GM15510 (cell line): ENCODE data around the gene PRDM10.

Source experiments
- POLR2A ChIP-seq: IDR thresholded peaks from 3 replicates; pipeline ENCODE4 v1.6.1; 2011; ENCODE audit warnings: borderline replicate concordance; ENCODE audit not compliant: insufficient read length; ENCODE audit errors: extremely low read depth

The PRDM10 gene

DNA sequence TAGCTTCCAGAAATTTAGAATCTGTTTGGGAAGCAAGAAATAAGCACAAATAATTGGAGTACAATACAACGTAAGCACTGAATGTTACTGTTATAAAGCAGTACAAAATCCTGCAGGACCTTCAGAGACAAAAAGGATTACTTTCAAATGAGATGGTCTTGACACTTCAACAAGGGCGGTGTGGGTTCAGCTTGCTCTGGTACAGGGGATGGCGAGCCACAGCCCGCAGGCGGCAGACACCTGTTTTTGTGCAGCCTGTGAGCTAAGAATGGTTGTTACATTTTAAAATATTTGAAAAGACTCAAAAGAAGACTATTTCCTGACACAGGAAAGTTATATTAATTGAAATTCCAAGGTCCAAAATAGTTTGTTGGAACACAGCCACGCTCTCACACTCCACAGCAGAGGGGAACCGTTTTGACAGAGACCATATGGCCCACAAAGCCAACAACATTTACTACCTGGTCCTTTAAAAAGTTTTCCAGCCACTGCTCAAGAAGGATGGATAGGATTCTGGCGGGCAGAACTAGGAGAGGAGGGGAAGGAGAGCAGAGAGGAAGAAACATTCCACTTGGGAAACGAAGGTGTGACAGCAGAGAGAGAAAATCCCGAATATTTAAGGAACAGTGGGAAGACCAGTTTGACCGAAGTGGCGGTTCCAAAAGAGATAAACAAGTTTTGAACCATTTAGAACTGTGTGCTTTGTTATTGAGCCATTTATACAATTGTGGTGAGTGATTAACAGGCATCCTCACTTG is 6.3 kb downstream of the PRDM10 start:
- no peak for TF ChIP-seq POLR2A

DNA sequence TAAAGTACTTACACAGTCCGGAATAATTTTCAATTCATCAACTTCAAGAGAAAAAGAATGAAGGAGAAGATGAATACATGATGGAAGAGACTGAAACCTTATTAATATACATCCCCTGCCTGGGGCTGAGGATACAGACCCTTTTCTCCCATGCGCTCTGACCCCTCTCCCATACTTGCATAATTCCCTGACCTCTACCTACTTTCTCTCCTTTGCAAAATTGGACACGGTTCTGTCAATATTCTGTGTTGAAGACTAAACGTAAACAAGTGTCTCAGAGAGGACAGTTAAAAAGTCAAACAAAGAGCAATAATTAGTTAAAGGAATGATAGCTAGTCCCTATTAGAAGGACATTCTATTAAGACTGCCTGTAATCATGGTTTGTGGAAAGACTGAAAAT is 7.5 kb downstream of the PRDM10 start:
- TF ChIP-seq POLR2A, result no peak

DNA sequence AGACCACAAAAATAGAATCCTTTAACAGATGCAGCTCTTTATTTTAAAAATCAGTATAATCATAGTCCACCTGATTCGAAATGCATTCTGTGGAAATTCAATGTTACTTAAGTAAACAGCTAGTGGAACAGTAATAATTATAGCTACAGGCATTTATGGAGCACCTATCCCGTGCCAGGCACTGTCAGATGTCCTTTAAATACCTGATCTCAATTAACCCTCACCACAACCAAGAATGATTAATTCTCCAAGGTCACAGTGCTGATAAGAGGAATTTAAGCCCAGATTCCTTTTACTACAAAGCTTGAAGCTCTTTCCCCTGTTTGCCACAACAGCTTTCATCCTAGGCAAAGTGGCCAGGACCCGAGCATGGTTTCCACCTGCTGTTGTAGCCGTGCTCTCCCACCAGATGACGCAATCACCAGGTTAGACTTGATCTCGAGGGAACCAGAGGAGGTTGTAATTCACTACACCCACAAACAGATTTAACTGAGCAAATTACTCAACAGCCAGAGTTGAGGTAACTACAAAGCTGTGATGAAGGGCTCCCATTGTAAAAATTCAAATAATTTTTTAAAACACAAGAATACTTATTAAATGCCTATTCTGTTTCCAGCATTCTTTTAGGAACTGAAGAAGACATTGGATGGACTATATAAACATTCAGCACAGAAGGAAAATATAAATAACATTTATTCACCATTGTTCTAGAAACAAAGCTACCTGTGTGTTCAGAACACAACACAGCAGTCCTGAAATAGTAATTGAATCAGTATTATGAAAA is 10.3 kb downstream of the PRDM10 start:
- TF ChIP-seq POLR2A, result no peak

- no peak for TF ChIP-seq POLR2A
Measured at GRCh38 chr11:129989149-129989813, 13.4 kb downstream of the PRDM10 start.

- no peak for TF ChIP-seq POLR2A
Measured at GRCh38 chr11:129987950-129988349, 14.7 kb downstream of the PRDM10 start.

GRCh38 chr11:129985823-129986222 is 16.8 kb downstream of the PRDM10 start:
- no peak for TF ChIP-seq POLR2A

- no peak for TF ChIP-seq POLR2A
Measured at GRCh38 chr11:129980086-129980485, 22.5 kb downstream of the PRDM10 start.

- no peak for TF ChIP-seq POLR2A
Measured at GRCh38 chr11:129979046-129979605, 23.5 kb downstream of the PRDM10 start.

DNA sequence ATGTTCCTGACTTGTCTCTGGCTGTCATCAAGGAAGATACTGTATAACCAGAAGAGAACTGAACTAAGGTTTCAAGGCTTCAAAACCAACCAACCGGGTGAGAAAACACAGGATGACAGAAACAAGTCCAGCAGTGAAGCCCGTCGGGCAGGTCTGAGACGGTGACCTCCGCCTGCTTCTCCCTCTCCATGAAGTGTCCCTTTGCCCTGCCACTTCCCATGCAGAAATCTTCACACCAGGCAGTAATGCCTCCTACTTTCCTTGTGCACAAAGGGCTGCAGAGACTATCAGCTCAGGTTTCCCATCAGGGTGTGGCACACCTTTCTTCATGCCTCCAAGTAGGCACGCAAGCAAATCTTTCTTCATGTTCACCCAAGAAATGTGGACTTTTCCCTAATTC is 24.2 kb downstream of the PRDM10 start:
- TF ChIP-seq POLR2A, result no peak

DNA sequence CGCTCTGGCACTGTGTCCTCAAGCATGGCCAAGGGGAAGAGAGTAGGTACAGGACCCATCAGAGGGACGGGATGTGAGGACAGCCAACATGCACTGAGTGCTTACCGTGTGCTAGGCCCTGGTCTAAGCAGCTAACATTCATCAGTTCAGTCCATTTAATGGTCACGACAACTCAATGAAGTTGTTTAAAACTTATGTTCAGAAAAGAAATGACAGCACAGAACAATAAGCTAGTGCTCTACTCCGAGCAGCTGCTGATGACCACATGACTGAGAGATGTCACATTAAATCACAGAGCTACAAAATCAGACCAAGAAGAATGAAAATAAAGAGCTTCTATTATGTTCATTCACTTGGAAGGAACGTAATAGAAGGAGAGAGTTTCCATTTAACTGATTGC is 26.3 kb downstream of the PRDM10 start:
- TF ChIP-seq POLR2A, result no peak

DNA sequence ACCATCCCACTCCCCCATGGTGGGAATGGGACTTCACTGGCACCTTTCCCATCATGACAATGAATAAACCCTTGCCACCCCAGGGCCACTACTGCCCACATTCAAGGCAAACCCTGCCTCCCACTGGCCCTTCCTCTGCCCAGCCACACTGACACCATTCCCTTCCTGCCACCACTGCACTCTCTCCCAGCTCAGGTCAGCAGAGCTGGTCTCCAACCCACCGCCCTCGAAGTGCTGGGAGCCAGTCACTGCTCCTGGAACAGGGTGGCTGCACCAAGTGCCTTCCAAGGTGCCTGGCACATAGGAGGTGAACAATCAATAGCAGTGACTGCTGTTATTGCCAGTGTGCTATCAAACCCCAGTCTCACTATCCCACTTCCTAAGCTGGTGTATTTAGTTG is 27.1 kb downstream of the PRDM10 start:
- no peak for TF ChIP-seq POLR2A

- no peak for TF ChIP-seq POLR2A
Measured at GRCh38 chr11:129974672-129975071, 28.0 kb downstream of the PRDM10 start.

DNA sequence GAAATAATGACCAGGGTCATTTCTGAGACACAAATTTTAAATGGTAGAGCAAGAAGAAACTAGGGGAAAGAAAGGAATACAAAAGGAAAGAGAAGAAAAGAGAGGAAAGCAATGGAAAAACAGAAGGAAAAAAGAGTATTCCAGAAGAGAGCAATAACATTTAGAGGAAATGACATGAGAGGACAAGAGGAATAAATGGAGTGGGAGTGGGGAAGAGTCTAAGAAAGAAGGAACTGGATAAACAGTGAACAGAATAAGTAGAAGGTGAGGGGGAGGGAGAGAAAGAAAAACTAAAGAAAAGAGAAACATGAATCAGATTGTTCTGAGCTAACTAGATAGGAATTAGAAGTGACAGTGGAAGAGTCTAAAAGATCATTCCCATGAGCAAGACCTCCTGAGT is 28.4 kb downstream of the PRDM10 start:
- TF ChIP-seq POLR2A, result no peak

DNA sequence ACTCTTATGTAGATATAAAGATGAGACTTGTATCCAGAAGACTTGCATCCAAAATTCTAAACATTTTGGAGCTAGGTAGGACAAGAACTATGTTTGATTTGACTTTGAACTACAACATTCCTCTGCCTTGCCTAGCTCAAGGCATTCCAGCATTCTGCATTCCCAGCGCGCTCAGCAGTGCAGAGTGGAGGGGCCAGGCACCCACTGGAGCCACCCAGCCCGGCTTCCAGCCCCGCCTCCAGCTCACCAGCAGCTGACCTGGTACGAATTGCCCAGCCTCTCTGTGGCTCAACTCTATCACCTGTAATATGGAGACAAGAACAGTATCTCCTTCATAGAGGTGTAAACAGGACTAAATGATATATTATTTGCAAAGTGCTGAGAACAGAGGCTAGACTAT is 28.8 kb downstream of the PRDM10 start:
- TF ChIP-seq POLR2A, result no peak

- TF ChIP-seq POLR2A, result no peak
Measured at GRCh38 chr11:129973068-129973467, 29.6 kb downstream of the PRDM10 start.
